Ishikawa (cell line): ENCODE data around the gene GBF1.

ENCODE experiments used
- CEBPB ChIP-seq: IDR thresholded peaks from 2 replicates; pipeline ENCODE4 v1.6.1; 2012
- TAF1 ChIP-seq: IDR thresholded peaks from 2 replicates; pipeline ENCODE4 v1.6.1; 2012; ENCODE audit warnings: low read depth, mild to moderate bottlenecking
- TCF12 ChIP-seq: IDR thresholded peaks from 2 replicates; pipeline ENCODE4 v1.6.1; 2012; ENCODE audit warnings: low read depth
- TF ChIP-seq, protein P1 (sequence below): IDR thresholded peaks from 2 replicates; pipeline ENCODE4 v1.6.1; 2012
- TF ChIP-seq, protein P2 (sequence below): IDR thresholded peaks from 2 replicates; pipeline ENCODE4 v1.6.1; 2012

DNA sequence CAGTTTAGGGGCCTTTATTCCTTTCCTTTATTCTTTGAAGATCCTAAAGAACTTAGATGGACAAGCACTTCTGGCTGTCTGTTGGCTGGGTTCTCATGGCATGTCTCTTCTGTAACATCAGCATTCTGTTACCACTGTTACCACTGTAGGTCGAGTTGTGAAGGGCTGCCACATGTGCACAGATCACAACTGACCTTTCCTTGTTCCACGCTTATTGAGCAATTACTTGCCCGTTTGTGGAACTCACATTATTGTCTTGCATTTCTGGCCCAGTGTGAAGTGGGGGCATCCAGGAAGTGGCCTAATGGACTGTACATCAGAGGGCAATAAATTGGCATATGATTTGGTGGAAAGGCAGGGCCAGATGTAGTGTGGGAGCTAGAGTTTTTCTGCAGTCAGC is 23.7 kb downstream of the GBF1 start:
- no peak for TF ChIP-seq CEBPB
- no peak for TF ChIP-seq TCF12
- no peak for TF ChIP-seq TAF1
- TF ChIP-seq, protein P1, sequence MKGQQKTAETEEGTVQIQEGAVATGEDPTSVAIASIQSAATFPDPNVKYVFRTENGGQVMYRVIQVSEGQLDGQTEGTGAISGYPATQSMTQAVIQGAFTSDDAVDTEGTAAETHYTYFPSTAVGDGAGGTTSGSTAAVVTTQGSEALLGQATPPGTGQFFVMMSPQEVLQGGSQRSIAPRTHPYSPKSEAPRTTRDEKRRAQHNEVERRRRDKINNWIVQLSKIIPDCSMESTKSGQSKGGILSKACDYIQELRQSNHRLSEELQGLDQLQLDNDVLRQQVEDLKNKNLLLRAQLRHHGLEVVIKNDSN, result no peak
- TF ChIP-seq, protein P2, sequence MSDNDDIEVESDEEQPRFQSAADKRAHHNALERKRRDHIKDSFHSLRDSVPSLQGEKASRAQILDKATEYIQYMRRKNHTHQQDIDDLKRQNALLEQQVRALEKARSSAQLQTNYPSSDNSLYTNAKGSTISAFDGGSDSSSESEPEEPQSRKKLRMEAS, result no peak
